Activated CD4-positive, alpha-beta T cell treated with anti-CD3 and anti-CD28 coated beads, Interleukin-2, amount 50 U/mL, for 1 hour (primary cell): ENCODE results near the gene PDE7B.
"Not testable (repeated sequence)": the region's sequence is repeated elsewhere in the genome, so short reads cannot be mapped to it uniquely, and the experiment has no call there.

Experiments used
- DNase-seq: peaks from one replicate; pipeline ENCODE4 v3.0.0-alpha.2; 2020

Gene PDE7B

DNA sequence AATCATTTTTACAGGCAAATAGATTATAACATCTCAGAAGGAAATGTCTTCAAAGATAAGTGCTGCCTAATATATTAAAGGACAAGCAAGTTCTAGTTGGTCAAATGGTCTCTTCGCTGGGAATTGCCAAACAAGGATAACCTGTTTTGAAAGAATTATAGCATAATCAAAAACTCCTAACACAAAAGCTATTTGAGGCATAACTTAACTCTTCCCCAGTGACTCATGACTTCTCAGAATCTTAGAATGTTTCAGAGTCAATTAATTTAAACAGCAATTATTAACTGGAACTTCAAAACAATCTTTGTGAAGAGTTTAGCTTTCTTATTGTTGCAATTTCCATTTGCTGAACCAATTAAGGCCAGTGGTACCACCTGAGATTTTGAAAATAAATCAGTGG is 272.0 kb downstream of the PDE7B start:
- DNase-seq: no peak

DNA sequence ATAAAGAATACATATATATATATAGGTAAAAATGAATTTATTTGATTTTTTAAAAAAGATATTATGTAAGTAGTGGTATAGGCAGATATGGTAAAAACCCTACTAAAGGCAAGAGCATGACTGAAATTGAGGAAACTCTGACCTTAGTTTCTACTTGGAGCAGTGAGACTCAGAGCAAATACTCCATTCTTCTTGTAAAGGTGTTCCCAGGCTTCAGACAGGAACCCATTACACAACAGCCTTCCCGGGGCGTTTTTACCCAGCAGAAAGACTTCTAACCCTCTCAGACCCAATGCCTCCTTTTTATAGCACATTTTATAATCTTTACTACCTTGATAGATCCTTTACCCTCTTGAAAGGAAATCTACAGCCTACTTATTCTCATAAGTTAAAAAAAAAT is 274.1 kb downstream of the PDE7B start:
- no peak for DNase-seq

DNA sequence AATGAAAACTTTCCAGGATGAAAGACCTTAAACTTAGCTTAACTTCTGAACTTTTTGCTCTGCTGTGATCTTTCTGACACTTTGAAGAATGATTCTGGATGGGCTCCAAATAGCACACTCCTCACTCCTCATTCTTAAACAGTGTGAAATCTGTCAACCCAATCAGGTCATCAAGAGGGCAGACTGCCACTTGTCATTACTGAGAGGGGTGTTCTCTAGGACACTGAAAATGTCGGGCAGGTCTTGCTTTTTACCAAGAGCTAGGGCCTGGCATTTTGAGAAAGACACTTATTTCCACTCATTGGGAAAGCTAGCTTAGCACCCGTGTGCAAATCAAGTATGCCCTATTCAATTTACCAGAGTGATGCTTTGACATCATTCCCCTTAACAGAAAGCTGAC is 276.4 kb downstream of the PDE7B start:
- DNase-seq: no peak

DNA sequence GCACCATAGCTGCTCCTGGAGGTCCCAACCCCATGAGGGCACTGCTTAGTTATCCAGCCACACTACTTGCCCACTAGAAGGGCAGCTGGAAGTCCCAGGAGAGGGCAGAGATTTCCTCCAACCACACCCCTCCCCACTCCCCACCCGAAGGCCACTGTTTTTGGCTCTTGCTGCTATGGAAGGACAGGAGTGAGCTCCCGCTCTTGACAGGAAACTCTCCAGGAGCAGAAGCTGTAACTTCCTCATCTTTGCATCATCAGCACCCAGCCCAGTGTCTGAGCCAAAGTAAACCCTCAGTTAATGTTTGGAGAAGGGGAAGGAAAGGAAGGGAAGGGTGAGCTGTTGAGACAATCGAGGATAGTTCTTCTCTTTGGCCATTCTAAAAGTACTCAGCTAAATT is 277.9 kb downstream of the PDE7B start:
- no peak for DNase-seq

DNA sequence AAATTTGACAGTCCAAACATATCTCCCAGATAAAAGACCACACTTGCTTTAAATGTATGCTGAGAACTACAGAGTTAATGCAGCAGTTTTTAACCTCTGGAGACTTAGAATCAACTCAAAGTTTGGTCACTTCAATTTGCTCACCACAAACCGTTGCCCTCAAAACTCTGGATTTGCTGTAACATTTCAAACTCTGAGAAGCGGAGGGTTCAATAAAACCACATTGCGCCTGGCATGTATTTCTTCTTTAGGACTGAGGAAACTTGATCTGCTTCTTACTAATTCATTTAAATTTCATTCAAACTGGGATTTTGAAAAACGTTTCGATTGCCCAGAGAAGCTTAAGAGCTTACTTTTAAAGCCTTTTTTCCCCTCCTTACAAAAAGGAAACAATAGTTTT is 282.8 kb downstream of the PDE7B start:
- no peak for DNase-seq

DNA sequence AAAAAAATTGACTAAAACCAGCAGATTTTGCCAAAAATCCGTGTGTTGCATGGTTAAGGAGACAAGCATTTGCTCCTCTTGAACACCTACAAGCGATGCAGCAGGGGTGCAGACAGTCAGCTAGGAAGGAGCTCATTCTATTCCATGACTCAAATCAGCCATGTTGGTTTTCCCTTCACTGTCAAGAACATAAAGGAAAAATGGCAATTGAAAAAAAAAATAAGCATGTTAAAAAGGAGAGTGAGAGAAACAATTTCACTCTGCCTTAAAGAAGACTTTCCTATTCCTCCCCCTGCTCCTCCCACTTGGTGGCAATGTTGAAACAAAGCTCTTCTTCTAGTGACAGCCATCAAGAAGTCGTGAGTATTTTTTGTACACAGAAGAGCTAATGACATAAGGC is 283.2 kb downstream of the PDE7B start:
- no peak for DNase-seq

DNA sequence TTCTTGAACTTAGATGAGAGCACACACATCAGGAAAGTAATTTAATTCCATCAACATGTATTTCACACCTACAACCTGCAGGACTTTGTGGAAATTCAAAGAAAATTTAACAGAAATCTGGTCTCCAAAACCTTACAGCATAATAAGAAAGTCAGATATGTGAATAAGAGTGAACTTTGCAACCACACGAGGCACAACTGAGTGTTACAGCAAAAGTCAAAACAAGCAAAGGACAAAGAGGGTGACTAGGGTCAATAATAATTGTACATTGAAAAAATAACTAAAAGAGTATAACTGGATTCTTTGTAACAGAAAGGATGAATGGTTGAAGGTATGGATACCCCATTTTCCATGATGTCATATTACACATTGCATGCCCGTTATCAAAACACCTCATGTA is 284.8 kb downstream of the PDE7B start:
- no peak for DNase-seq

DNA sequence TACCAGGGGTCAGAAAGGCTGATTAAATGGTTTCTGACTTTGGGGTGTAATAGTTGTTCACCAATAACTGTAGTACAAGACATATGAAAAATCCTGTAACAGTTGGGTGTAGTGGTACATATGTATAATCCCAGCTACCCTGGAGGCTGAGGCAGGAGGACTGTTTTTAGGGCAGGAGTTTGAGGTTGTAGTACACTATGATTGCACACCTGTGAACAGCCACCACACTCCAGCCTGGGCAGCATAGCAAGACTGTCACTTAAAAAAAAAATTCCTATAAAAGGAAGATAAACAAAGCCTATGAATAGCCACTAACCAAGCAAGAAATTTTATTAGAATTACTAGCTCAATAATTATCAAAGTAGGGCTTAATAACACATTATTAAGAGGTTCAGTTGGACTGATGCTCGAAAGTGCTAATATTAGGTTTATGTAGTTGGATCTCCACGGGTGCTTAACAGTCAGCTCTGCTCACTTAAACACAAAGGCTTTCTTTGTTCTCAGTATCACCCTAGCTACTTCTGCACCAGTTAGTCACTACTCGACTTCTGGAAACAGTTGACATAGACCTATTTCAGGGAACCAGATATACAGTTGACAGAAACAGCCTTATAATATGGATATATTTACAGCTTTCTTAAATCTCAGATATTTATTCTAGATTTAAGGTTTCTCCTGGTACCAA is 285.6 kb downstream of the PDE7B start:
- no peak for DNase-seq

DNA sequence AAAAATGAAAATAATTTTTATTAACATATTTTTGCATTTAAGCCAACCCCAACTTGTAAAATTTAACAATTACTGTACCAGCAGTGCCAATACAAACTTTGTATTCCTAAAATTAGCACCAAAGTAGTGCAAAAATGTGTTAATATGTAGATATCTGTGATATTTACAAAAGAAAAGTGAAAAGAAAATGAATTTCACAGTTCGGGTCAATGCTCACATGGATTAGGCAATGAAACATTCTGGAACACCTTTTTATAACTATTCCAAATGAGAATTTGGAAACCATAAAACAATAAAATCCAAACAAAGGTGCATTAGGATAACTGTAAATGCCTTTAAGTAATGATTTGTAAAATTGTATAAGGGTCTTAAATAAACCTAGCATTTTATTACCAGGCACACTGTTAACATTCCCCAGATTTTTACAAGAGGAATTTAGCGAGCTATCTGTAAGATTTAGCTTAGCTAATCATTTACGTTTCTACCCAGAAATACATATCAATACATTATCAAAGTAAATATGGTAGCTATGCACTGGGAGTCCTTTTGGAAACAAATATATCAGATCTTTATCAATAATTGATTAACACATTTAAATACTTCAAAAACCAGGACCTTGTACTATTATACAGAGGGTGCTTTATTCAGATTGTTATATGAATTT is 286.4 kb downstream of the PDE7B start:
- no peak for DNase-seq

DNA sequence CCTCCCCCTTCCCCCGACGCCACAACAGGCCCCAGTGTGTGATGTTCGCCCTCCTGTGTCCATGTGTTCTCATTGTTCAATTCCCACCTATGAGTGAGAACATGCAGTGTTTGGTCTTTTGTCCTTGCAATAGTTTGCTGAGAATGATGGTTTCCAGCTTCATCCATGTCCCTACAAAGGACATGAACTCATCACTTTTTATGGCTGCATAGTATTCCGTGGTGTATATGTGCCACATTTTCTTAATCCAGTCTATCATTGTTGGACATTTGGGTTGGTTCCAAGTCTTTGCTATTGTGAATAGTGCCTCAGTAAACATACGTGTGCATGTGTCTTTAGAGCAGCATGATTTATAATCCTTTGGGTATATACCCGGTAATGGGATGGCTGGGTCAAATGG is 287.6 kb downstream of the PDE7B start:
- not testable (repeated sequence) for DNase-seq

DNA sequence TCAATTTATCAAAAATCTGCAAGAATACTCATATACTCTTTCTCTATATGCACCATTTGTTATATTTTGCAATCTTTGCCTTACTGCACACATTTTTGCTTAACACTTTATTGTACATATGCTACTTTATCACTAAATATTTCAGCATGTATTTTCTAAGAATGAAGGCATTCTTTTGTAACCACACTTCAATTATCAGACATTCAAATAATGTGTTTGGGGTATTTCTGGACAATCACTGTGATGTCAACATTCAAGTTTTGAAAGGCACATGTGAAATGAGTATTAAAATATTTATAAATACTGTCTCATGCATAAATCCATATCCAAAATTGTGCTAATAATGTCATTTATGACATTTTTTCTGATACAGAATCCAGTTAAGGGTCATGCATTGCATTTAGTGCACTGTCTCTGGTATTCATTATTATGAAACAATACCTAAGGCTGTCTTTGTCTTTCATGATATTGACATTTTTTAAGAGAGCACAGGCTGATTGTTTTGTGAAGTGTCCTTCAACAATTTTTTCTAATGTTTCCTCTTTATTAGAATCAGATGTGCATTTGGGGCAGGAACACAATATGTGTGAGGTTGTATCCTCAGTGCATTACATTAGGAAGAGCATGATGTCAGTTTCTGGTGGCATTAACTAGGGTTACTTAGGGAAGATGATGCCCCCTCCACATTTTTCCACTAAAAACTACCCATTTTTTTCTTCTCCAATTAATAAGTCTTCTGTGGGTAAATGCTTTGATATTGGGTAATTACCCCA is 292.9 kb downstream of the PDE7B start:
- no peak for DNase-seq

DNA sequence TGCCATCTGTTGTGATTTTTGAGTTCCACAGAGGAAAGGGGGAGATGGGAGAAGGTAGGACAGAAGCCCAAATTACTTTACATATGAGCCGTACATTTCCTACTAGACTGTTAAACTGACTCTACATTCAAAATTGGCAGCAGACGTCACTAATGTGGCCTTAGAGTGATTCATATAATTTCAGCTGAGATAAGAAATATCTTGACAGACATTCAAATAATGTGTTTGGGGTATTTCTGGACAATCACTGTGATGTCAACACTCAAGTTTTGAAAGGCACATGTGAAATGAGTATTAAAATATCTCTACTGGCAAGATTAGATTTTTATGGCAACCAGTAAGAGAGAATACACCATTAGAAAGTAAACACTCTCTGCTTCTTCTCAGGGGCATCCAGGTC is 294.6 kb downstream of the PDE7B start:
- no peak for DNase-seq

DNA sequence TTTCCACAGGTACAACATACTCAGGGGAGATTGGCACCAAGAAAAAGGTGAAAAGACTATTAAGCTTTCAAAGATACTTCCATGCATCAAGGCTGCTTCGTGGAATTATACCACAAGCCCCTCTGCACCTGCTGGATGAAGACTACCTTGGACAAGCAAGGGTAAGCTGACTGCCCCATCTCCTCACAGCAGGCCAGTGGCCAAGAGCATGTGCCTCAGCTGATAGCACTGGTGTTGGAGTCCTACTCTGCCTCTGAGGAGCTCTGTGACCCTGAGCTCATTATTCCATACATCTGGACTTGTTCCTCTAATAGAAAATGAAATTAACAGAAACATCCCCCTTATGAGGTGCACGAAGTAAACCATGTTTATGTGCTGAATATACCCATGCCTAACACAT is 295.8 kb downstream of the PDE7B start:
- DNase-seq: no peak

DNA sequence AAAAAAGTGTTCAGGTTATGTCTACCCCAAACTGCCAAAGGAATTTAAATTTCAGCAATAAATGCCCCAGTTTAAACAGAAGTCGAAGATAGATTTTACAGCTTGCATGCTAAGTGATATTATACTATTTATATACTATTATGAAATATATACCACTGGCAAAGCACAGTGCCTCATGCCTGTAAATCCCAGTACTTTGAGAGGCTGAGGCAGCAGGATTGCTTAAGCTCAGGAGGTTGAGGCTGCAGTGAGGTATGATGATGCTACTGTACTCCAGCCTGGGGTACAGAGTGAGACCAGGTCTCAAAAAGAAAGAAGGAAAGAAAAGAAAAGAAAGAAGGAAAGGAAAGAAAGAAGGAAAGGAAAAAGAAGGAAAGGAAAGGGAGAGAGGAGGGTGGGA is 296.6 kb downstream of the PDE7B start:
- no peak for DNase-seq

DNA sequence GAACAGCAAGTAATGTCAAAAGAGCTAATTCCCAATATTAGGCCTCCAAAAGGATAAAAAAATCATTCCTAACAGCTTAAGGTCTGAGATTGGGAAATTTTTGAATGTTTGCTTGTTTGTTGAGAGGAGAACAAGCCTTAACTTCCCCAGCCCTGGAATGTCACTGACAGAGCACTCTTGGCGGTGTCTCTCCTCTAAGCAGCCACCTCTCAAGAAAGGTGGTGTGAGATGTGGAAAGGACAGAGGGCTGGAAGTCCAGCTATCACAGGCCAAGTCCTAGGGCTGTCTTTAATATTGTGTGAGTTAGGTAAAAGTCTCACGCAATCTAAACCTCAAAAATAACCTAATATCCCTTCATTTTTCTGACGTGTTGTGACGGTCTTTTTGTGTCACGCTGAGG is 297.0 kb downstream of the PDE7B start:
- DNase-seq: no peak

DNA sequence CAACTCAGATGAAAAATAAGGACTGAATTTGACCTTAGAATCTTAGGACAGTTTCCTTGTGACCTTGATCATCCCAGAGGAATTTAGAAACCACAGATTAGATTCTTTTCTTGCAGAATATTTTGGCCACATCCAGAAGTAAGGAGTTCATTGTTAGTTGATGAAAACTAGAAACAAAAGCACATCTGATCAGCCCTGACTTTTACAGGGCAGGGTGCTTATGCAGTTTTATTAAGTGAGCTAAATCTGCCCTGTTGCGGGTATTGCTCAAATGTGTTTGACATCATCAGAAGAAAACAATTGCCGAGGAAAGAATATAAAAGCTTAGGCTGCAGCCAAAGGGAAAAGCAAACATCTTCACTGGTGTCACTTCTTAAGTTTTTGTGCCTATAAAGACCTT is 297.8 kb downstream of the PDE7B start:
- no peak for DNase-seq

DNA sequence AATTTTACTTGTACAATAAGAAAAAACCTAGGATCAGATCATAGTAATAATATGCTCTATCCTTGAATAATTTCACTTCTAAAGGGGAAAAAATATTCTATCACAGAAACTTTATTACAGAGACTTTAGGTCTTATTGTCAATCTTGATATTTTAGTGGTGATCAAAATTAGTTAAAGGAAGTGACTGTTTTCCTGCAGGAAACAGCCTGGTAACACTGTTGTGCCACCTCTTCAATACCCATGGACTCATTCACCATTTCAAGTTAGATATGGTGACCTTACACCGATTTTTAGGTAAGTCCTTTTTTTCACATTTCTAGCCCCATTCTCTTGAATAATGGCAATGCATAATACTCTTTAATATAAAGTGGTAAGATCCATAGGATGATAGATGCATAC is 299.5 kb downstream of the PDE7B start:
- DNase-seq: no peak

DNA sequence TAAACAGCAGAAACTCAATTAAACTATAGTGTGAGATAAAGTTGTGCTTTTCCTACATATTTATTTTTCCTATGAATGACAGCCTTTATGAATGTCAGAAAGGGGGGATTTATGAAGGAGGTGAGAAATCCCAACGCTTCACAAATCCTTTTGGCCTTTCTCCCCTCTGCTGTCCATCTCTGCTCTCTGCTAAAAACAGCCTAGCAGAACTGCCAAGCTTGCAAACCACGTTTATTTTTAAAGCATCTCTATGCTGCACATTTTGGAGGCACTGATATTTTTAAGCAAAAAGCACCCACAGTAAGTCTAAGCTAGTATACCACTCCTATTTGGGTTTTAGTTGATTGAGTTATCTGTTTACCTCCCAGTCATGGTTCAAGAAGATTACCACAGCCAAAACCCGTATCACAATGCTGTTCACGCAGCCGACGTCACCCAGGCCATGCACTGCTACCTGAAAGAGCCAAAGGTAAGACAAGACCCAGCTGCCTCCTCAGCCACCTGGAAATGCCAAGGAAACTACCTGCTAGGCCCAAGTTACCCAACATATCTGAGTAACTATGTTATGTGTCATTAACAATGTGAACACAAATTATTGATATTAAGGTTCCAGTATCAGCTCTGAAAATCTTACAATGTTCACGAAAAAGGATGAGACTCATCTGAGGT is 302.3 kb downstream of the PDE7B start:
- DNase-seq: no peak

DNA sequence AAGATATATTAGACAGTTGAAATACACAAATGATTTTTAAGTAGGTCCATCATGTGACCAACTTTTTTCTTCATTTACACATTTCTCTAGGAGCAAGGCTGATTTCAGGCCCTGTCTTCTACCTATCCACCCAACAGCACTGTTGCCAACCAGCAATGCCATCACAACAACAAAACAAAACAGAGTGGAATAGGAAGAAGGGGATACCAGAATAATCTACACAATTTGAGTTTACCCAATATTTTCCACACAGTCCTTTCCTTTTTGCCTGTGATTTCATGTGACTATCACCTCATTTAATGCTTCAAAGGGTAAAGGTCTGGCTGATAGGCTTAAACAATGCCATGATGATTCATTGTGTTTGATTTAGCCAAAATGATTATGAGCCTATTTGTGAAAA is 303.7 kb downstream of the PDE7B start:
- DNase-seq: no peak

DNA sequence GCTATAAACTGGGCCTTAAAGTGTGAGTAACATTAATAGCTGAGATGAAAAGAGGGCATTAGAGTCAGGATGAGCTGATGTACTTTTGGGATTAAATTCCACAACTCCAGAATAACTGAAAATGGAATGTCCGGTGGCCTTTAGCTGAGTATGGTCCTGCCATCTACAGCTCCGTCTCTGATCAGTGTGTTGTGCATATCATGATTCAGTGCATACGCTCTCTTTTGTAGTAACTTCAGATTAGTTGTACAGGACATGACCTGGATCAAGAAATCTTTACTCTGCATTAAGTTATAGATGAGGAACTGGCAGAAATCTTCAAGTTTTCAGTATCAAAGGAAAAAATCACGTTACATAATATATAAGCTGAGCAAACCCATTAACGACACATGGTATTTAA is 306.2 kb downstream of the PDE7B start:
- DNase-seq: no peak

DNA sequence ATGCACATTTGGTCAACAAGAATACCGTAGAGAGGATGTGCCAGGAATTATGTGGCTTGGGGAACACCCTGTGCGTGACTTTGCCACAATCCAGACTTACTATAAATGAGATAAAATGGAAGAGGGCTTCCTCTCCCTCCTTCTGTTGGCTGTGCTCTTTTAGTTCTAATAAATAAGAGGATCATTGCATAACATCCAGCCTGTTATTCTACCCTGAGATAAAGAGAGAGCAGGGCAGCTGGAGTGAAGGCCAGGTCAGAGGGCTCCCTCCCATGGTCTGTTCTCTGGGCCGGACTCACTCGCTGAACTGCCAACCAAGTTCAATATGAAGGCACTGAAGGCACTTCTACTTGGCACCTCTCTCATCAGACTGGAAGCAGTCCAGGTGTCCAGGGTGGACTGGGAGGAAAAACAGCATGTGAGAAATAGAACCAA is 306.9 kb downstream of the PDE7B start:
- no peak for DNase-seq

DNA sequence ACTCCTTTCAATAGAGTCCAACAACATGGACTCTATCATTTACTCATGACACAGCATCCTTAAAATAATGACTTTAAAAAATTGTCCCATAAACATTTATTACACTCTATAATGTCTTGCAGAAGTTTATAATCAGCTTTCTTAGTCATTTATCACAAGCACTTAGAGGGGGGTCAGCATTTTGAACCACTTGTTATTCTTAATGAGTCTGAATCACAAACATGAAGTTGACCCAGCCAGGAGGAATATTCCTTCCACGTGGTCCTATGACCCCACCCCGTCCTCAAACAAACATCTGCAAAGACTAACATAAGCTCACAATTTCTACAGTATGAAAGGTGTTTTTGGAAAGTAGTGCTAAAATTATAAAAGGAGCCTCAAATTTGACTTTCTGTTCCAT is 307.5 kb downstream of the PDE7B start:
- DNase-seq: no peak

DNA sequence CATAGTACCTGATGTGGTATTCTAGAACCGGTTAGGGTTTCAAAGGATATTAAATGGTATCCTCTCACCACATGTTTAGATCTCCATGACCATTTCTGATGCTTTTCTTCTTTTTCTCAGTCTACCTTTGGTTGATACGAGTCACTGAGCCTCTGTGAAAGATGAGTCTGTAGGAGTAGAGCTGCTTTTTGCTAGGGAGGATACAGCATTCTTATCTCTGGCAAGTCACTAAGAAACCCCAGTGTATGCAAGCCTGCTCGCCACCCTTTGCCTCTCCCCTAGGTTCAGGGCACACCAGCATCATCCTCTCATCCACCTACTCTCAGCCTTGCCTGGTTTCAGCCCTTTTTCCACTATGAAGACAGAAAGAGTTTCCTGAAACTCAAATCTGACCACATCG is 308.7 kb downstream of the PDE7B start:
- no peak for DNase-seq

DNA sequence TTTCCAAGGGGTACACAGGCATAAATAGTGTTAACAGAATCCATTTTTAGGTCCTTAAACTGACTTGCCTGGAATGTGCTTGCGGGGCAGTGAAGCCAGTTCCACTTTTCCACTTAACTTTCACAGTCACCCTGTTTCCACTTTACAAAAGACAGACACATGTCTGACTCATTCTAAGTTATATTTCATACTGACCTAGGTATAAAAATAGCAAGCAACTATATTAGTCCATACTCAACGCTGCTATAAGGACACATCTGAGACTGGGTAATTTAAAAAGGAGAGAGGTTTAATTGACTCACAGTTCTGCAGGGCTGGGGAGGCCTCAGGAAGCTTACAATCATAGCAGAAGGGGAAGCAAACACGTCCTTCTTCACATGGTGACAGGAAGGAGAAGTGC is 310.4 kb downstream of the PDE7B start:
- DNase-seq: no peak
